ENCODE measurements around the gene KBTBD3.
"Not testable (repeated sequence)": the region's sequence is repeated elsewhere in the genome, so short reads cannot be mapped to it uniquely, and the experiment has no call there.

KBTBD3 gene

DNA sequence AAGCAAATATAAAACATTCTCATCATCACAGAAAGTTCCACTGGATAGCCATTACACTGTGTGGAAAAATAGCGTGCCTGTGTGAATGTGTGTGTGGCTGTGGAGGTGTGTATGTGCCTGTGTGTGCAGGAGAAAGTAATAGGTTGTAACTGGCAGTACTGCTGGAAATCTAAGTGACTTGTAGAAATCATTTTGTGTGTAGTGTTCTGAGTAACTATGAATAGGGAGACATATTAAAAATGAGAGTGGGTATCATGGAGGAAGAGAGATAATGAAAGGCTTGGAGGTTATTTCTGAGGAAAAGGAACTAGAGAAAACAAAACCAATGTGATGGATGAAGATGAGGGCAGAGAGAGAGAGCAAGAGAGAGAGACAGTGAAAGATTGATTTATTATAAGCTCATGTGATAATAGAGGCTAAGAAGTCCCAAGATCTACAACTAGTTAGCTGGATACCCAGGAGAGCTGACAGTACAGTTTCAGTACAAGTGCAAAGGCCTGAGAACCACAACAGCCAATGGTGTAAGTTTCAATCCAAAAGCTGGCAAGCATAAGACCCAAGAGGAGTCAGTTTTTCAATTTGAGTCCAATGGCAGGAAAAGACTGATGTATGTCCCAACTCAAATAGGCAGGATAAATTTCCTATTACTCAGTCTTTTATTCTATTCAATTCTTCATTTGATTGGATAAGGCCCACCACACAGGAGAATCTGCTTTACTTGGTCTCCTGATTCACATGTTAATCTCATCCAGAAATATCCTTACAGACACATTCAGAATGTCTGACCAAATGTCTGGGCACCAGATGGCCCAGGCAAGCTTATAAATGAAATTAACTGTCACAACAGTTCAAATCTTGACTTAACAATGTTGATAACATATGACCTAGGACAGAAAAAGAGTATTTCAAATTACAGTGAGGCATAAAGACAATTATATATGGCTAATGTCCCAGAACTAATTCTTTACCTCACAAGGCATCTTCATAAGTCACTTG is 14.9 kb downstream of the KBTBD3 start:
- no peak for DNase-seq

DNA sequence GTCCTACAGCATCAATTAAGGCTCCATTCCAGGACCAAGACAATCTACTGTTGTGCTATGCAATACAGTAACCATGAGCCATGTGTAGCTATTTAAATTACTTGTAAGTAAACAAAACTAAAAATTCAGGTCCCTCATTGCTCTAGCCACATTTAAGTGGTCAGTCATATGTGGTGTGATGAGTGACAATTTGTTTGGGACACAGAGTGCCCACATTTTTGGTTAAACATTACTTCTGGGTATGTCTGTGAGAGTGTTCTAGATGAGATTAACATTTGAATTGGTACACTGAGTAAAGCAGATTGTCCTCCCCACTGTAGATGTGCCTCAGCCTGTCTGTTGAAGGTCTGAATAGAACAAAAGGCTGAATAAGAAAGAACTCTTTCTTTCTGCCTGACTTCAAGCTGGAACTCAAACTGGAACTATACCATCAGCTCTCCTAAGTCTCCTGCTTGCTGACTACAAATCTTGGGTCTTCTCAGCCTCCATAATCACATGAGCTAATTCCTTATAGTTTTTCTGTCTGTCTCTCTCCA is 15.8 kb downstream of the KBTBD3 start:
- DNase-seq, result no peak

DNA sequence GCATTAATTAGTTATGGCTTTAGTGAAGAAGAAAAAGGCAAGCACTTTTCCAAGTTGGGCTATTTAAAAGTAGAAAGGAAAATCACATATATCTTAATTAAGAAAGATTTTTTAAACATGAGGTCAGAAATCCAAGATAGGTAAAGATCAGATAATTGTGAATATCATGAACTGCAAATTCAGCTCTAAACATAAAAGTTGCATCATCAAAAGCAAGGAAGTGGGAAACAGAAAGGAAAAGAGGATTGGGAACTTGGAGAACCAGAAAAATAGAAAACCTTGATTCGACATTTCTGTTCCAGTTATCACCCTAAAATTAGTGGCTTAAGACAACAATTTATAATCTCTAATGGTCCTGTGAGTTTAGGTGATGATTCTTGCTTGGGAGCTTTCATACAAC is 17.5 kb downstream of the KBTBD3 start:
- no peak for DNase-seq

- DNase-seq, result not testable (repeated sequence)
Observed at GRCh38 chr11:106058377-106058776, 18.8 kb downstream of the KBTBD3 start.

- no peak for DNase-seq
Observed at GRCh38 chr11:106051103-106051502, 26.0 kb downstream of the KBTBD3 start.

DNA sequence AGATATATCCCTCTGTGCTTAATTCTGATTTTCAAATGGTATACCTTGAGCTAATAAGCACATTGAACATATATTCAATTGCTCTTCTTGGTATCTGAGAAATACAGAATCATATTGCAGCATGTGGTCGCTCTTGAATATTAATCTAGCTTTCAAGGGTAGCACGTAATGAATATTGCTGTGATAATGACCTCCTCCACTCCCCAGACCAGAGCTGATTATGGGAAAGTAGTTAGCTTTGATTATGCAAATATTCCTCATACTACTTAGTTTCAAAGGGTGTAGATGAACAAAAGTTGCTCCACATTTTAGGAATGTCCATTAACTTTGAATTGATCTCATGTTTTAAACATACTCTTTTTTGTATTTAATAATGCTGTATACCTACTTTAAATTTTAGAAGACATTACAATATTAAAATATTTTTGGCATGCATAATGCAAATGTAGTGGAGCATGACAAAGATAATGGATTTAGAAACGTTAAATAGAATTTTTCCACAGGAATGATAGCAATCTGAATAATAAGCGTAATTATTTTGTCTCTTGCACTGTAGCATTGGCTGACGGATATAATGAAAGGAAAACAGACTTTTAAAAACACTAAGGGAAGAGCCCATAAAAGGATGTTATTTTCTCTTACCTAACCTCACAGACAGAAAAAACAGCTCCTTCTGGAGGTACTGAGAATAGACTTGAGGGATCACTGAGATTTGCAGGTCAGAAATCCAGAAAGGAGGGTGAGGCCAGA is 27.2 kb downstream of the KBTBD3 start:
- DNase-seq, result no peak

DNA sequence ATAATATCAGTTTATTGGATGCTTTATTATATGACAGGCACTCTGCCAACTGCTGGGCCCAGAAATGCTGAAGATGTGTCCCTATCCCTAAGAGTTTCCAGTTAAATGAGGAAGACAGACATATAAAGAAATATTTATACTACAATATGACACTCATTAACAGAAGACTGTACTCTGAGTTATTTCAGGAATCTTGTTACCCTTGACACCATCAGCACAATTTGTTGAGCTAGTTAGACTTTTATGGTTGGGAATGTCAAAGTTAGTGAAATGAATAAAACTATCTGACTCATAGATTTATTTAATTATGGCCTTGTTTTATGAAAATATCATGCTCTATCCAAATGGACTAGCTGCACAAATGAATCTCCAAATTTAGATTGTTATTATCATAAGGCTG is 29.5 kb downstream of the KBTBD3 start:
- DNase-seq, result no peak

DNA sequence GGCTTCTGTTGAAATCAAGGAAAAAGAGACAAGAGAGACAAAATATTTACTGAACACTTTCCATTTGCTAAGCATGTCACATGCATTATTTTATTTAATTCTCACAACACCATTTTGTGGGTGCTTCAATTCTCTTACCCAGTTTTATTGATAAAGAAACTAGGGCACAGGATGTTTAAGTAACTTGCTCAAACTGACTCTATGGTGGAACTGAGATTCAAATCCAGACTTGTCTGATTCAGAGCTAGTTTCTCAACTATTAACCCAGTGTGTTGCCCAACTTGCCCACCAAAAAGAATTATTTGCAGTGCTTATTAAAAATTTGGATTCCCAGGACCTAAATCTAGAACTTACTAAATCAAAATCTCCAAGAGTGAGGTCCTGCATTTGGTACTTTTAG is 33.6 kb downstream of the KBTBD3 start:
- no peak for DNase-seq

- no peak for DNase-seq
Observed at GRCh38 chr11:106032861-106033260, 44.3 kb downstream of the KBTBD3 start.

- DNase-seq, result no peak
Observed at GRCh38 chr11:106031936-106032335, 45.2 kb downstream of the KBTBD3 start.

GRCh38 chr11:106031202-106031810 is 45.8 kb downstream of the KBTBD3 start:
- no peak for DNase-seq

- DNase-seq, result no peak
Observed at GRCh38 chr11:106030609-106031008, 46.5 kb downstream of the KBTBD3 start.

DNA sequence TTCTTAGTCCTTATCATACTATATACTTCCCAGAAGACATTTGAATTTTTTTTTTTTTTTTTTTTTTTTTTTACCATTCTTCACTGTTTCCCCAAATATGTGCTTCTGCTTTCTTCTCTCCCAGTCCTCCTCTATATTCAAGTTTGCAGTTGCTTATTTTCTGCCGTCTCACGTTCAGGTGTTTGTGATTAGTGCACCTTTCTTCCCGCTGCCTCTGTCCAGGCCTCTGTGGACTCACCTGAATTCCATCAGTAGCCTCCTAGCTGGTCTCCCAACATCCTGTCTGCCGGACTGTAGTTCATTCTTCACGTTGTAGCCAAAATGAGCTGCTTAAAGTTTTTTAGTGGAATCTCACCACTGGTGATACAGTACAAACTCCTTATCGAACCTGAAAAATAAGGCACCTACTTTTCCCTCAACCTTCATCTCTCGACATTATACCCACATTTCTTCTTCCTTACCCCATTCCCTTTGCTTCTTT is 54.3 kb downstream of the KBTBD3 start:
- DNase-seq, result no peak

- DNase-seq, result peak; percentile 98
Observed at GRCh38 chr11:106021967-106022794, 55.0 kb downstream of the KBTBD3 start, which contains the start of gene MSANTD4. Gene MSANTD4 (minus strand): TSS chr11:106022240. CDS start chr11:106010917, 11,323 bp downstream.

- no peak for DNase-seq
Observed at GRCh38 chr11:106021181-106021966, 55.8 kb downstream of the KBTBD3 start.

GRCh38 chr11:106017093-106017492 is 60.1 kb downstream of the KBTBD3 start:
- no peak for DNase-seq

DNA sequence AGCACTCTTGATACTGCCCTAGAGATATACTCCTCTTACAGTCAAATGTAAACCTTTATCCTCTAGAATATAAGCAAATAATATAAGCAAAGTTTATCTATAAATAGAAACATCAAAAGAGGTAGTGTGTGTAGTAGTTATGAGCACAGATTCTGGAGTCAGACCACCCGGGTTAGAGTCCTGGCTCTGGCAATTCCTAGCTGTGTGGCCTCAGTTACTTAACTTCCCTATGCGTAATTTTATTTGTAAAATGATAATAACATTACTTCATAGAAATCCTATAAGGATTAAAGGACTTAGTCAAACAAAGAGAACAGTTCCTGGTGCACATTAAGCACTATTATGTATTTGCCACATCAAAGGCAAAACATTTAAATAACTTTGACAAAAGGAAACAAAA is 62.1 kb downstream of the KBTBD3 start:
- DNase-seq, result no peak

- DNase-seq, result no peak
Observed at GRCh38 chr11:106014620-106015019, 62.5 kb downstream of the KBTBD3 start.

- DNase-seq, result no peak
Observed at GRCh38 chr11:106014035-106014434, 63.1 kb downstream of the KBTBD3 start.

- no peak for DNase-seq
Observed at GRCh38 chr11:106012744-106013143, 64.4 kb downstream of the KBTBD3 start.

GRCh38 chr11:106011481-106011880 is 65.7 kb downstream of the KBTBD3 start:
- no peak for DNase-seq

Measured in NCI-H510A treated with DMSO at 0.1 percent for 48 hours (cell line).